Psoas muscle (tissue), 8 donors: ENCODE data around the gene LONRF3. TPM values are rescaled to one million over a fixed set of nuclear protein-coding genes. Genes with fewer than 3 reads are reported as not detected.
A peak's percentile ranks its signal among the peaks of the same experiment; 100 is the strongest.

Source experiments
- ATAC-seq, 4 donors: fragments of 200-7000 bp; cut with Tn5 transposase; one replicate each; pipeline ENCODE4 v1.9.1; 2020; ENCODE audit warnings: moderate library complexity in 3 of 4, mild to moderate bottlenecking in 2 of 4
- DNase-seq, 2 donors: peaks; one replicate each; pipeline ENCODE4 v3.0.0-alpha.2; 2020
- H3K27ac ChIP-seq: fragments of 200-600 bp; one replicate; pipeline ENCODE4 v1.8.0; 2022
- H3K27me3 ChIP-seq, 3 donors: fragments of 200-600 bp in 1 of 3; one replicate each; pipeline versions ENCODE4 v1.6.1 to v1.8.0; 2013 to 2022; ENCODE audit warnings: low read length in 2 of 3, mild to moderate bottlenecking in 2 of 3, moderate library complexity in 1 of 3; ENCODE audit not compliant: insufficient read depth in 3 of 3
- H3K36me3 ChIP-seq, 2 donors: fragments of 200-600 bp in 1 of 2; one replicate each; pipeline versions ENCODE4 v1.6.1 to v1.8.0; 2013 to 2022; ENCODE audit warnings: low read depth in 1 of 2, mild to moderate bottlenecking in 1 of 2, moderate library complexity in 1 of 2; ENCODE audit not compliant: insufficient read depth in 1 of 2
- H3K4me1 ChIP-seq: fragments of 200-600 bp; one replicate; pipeline ENCODE4 v1.8.0; 2022
- H3K4me3 ChIP-seq: fragments of 200-600 bp; one replicate; pipeline ENCODE4 v1.8.0; 2022; ENCODE audit warnings: mild to moderate bottlenecking
- H3K9me3 ChIP-seq: fragments of 200-600 bp; one replicate; pipeline ENCODE4 v1.8.0; 2022
- WGBS, 3 donors: extraction: QIAGEN DNeasy Blood & Tissue Kit; methylation state at CpG; one replicate each; pipeline versions ENCODE4 v1.1.6 to v1.1.7; 2013; 5-methylcytosine and 5-hydroxymethylcytosine counted together
- intact Hi-C, 2 donors: fragments of 100-400 bp; cut with DNase I; formaldehyde crosslinking; loops; one replicate each; pipeline versions ENCODE4 v1.11.0 to v1.14.2; 2022
- polyA plus RNA-seq, 3 donors: library from polyadenylated mRNA; stranded (reverse); fragments of 200-250 nt; gene quantifications; one replicate each; pipeline ENCODE4 v1.2.3, GENCODE V29; 2013
- total RNA-seq, 4 donors: library from RNA; stranded (reverse); fragmentation: NEBNext Ultra II Directional in 2 of 4; extraction: Animal tissue kit (Norgen Biotek cat#: 25700) in 2 of 4; gene quantifications; one replicate each; pipeline versions ENCODE4 v1.2.1 to v1.2.4, GENCODE V29; 2021 to 2023
- TF ChIP-seq, protein P1 (sequence below): fragments of 200-600 bp; IDR thresholded peaks from one replicate; pipeline ENCODE4 v1.8.0; 2022; ENCODE audit warnings: antibody characterized with exemption
- donor health status: healthy with polysubstance abuse.
- donor health status: DM: no; HTN: no; CAD: no; lungs with moderate emphysema.
- donor health status: Bipolar disorder and iron deficiency.
- donor health status: healthy.
- donor health status: DM: yes; HTN: yes; CAD: no.
- donor health status: DM: no; HTN: no; CAD: no.
- donor health status: DM: no; HTN: no; CAD: no.
- donor health status: DM: yes; HTN: yes; CAD: no.

Gene LONRF3
- total and polyA plus RNA-seq, 7 donors, result 8.4 to 55.8 (median 20.2) TPM

DNA sequence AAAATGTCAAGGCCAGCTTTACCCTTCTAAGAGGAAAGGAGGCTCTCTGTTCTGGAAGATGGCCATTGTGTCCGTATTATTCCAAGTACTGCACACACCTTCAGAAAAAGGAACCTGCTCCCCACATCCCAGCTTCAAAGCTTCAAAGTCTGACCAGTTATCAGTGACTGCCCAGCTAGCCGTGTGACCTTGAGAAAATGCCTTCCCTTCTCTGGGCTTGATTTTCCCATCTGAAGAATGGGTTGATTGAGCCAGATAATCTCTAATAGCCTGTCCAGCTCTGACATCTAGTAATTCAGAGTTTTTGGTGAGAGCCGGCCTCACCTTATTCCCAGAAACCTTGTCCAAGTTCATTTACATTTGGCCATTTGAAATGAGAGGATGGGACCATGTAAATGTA is 3.0 kb downstream of the LONRF3 start:
- WGBS, 3 donors, result 84 to 89% (median 88%) methylated on average over 3 of the region's 3 CpGs
- Histone ChIP-seq H3K9me3 (no peaks in the 10 kb centered on the region), H3K4me3 (peak overlapping the region; percentile 85), H3K27me3 (peaks cover 0 to 9% (median 0%) of the 10 kb centered on the region in 3 donors), H3K27ac (peak overlapping the region; percentile 97), H3K4me1 (no peaks in the 10 kb centered on the region), H3K36me3 (peaks cover 2 to 40% of the 10 kb centered on the region in 2 donors)
- intact Hi-C loops, result loop anchor here in 1 of 2 donors (10.0 kb wide), 1 partner anchor 113 kb away; no protein-coding TSS in a partner anchor
- TF ChIP-seq, protein P1, sequence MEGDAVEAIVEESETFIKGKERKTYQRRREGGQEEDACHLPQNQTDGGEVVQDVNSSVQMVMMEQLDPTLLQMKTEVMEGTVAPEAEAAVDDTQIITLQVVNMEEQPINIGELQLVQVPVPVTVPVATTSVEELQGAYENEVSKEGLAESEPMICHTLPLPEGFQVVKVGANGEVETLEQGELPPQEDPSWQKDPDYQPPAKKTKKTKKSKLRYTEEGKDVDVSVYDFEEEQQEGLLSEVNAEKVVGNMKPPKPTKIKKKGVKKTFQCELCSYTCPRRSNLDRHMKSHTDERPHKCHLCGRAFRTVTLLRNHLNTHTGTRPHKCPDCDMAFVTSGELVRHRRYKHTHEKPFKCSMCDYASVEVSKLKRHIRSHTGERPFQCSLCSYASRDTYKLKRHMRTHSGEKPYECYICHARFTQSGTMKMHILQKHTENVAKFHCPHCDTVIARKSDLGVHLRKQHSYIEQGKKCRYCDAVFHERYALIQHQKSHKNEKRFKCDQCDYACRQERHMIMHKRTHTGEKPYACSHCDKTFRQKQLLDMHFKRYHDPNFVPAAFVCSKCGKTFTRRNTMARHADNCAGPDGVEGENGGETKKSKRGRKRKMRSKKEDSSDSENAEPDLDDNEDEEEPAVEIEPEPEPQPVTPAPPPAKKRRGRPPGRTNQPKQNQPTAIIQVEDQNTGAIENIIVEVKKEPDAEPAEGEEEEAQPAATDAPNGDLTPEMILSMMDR, result no peak
- ATAC-seq (no peak), DNase-seq (no peak)

DNA sequence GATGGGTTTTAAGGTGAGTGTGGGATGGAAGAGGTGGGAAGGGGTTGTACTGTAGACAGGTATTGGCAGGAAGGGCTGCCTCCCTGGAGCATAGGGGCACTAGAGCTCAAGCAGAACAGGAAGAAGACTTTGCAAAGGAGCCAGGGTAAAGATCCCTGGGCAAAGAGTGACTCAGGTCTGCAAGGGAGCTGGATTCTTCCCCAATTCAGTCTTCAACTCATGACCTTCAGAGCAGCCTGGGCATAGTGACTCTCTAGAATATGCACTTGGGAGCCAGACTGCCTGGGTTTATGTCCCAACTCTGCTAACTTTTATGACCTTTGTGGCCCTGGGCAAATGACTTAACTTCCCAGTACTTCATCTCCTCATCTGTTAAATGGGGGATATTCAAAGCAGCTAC is 4.0 kb downstream of the LONRF3 start:
- Histone ChIP-seq H3K27ac (peak overlapping the region; percentile 0), H3K36me3 (peaks cover 2 to 47% of the 10 kb centered on the region in 2 donors), H3K27me3 (no peaks in the 10 kb centered on the region), H3K4me3 (no peak overlapping the region), H3K4me1 (no peaks in the 10 kb centered on the region), H3K9me3 (no peaks in the 10 kb centered on the region)
- intact Hi-C loops, result loop anchor here in 1 of 2 donors (10.0 kb wide), 1 partner anchor 114 kb away; no protein-coding TSS in a partner anchor
- ATAC-seq (no peak), DNase-seq (no peak)
- TF ChIP-seq, protein P1, result no peak

DNA sequence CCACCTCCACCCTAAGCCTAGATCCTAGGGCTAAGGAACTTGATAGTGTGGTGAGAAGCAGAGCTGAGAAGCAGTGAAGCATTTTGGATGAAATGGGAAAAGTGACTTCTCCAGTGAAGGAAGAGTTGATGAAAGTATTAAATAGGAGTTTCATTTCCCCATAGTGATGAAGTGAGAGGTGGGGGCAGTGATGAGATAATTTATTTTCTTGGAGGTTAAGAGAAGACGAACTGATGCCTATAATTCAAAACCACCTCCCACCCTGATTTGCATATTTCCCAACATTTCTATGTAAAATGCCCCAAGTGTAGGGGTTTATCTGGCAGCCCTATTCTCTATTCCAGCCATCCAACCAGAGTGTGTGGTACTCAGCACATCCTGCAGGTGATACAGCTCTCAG is 6.3 kb downstream of the LONRF3 start:
- Histone ChIP-seq H3K36me3 (peaks cover 5 to 67% of the 10 kb centered on the region in 2 donors), H3K4me1 (no peaks in the 10 kb centered on the region), H3K4me3 (no peak overlapping the region), H3K27me3 (no peaks in the 10 kb centered on the region), H3K9me3 (no peaks in the 10 kb centered on the region), H3K27ac (no peak overlapping the region)
- intact Hi-C loops, result no loop called here
- WGBS, 3 donors, result 89 to 94% (median 90%) methylated on average over 1 of the region's 1 CpG
- TF ChIP-seq, protein P1, result no peak
- DNase-seq, result no peak
- ATAC-seq, result no peak

DNA sequence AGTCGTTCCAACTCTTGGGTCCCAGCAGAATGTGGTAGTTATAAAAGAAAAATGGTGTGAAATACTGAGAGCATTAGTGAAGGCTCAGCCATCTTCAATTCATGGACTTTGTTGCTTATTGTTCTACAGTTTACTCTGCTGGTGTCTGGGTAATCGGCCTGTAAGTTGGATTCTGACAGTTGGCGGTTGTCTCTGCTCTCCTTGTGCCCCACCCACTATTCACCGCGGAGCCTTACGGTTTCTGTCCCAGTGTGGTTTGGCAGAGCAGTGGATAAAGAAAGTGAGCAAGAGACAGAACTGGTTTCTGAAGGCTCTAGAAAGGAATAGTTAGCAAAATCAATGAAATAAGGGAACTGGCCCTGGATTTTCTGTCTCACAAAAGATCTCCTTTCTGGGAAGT is 9.1 kb downstream of the LONRF3 start:
- H3K36me3 ChIP-seq, result peaks cover 8 to 79% of the 10 kb centered on the region in 2 donors
- H3K9me3 ChIP-seq, result no peaks in the 10 kb centered on the region
- no peaks in the 10 kb centered on the region for H3K4me1 ChIP-seq
- DNase-seq (no peak), ATAC-seq (no peak)
- intact Hi-C loops, result no loop called here
- H3K4me3 ChIP-seq, result no peak overlapping the region
- H3K27ac ChIP-seq, result no peak overlapping the region
- H3K27me3 ChIP-seq, result no peaks in the 10 kb centered on the region
- TF ChIP-seq, protein P1, result no peak
- WGBS, 3 donors, result 65 to 90% (median 76%) methylated on average over 6 of the region's 6 CpGs

DNA sequence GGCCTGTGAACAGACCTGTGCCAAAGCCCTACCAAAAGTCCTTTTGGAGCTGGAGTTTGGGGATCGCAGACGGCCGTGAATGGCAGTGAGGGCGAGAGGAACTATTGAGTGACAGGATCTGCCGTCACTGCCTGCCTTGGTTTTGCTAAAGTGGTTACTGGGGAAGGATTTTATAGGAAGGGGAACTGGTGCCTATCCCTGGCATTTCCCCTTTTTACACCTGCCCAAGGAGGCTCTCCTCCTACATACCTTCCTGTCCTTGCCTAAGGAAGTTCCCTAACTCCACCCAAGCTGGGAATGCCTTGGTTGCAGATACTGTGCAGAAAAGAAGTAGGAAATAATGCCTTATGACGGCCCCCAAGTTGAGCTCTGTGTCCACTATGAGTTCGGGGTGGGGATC is 14.5 kb downstream of the LONRF3 start:
- WGBS, 3 donors, result 76 to 93% (median 86%) methylated on average over 7 of the region's 7 CpGs
- Histone ChIP-seq H3K9me3 (no peaks in the 10 kb centered on the region), H3K4me1 (no peaks in the 10 kb centered on the region), H3K27me3 (no peaks in the 10 kb centered on the region), H3K4me3 (no peak overlapping the region), H3K36me3 (peaks cover 15 to 78% of the 10 kb centered on the region in 2 donors), H3K27ac (no peak overlapping the region)
- TF ChIP-seq, protein P1, result no peak
- no peak for DNase-seq
- intact Hi-C loops, result no loop called here
- ATAC-seq, result no peak
